CD4-positive, alpha-beta T cell treated with Interleukin-2 at 100 ng/mL for 4 hours (primary cell): ENCODE measurements around the gene ZNF189.
A peak's percentile ranks its signal among the peaks of the same experiment; 100 is the strongest.

ENCODE experiments used
- DNase-seq: peaks from one replicate; pipeline ENCODE4 v3.0.0-alpha.2; 2020; ENCODE audit warnings: low spot score

The ZNF189 gene

DNA sequence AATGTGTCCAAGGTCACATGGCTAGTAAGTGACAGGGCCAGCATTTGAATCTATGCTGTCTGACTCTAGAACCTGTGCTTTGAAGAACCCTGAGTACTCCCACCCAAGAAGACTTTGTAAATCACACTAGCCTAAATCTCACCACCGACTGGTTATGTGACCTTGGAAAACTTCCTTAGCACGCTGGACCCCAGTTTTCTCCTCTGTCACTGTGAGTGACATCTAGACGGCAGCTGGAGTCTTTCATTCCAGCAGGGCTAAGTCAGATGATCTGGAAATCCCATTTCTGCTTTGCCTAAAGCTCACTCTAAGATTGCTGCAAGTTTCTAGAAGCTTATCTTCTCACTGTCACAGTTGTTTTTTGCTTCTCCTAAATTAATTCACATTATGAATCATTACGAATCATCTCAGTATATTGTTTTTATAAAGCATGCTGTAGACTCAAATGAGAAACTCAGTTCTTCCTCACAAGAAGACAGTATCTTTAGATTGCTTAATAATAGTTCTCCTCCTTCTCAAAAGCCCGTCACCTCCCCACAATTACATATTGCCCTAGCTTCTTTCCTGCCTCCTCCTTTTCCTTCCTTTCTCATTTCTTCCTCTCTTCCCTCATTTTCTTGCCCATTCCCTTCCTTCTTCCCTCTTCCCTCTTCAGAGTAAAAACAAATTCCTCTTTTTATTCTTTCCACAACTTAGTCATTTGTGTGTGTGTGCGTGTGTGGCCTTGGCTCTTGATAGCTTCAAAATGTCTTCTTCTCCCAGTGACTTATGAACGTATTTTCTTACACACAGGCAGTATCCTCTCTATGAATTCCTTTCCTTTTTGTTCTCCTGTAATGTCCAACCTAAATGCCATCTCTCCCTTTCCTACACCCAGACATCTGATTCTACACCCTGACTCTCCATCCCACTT, 20.1 kb downstream of the ZNF189 start:
- no peak for DNase-seq

DNA sequence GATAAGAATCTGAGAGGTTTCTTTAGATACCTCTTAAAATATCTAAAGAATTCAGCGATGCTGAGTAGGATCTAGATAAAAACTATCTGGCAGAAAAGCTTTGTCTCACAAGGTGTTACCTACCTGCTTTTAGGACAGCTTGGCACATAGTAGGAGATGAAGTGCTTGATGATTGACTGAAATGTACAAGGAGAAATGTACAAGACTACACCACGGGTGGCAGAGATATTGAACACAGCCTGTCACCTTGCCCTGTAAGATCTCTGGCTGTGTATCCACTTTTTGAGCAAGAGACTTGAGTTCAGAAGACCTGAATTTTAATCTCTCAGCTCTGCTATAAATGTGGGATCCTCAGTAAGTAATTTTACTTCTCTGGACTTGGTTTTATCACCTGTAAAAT, 21.2 kb downstream of the ZNF189 start:
- DNase-seq, result no peak

DNA sequence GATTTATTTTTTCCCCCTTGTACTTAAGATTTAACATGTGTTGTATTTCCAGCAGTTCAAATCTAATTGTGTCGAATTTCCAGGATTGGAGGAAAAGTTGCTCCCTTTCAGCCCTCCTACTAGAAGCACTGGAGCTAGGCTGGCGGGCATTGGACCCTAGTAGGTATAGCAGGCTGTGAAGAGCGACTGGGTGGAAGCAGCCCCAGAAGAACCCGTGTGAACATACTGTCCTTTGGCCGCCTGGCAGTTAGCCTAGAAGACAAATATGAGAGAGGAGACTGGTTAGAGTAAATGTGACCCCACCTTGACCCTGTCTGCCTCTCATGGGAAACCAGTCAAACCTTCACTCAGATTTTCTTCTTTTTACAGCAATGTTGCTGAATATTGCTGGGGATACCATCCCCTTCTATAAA, 23.0 kb downstream of the ZNF189 start:
- DNase-seq, result no peak

DNA sequence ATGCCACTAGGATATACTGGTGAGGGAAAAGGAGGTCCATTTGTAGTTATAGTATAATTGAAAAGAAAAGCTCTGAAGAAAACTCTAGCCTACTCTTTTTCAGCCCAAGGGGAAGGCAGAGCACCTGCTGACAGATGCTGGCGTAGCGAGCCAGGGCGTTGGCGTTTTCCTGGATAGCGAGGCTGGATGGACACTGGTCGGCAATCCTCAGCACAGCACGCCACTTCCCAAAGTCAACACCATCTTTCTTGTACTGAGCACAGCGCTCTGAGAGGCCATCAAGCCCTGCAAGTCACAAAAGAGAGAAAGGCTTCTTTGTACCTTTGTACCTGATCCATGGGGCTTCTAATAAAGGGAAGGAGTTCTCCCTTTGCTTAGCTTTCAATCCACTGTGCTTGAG, 28.7 kb downstream of the ZNF189 start:
- DNase-seq, result no peak

DNA sequence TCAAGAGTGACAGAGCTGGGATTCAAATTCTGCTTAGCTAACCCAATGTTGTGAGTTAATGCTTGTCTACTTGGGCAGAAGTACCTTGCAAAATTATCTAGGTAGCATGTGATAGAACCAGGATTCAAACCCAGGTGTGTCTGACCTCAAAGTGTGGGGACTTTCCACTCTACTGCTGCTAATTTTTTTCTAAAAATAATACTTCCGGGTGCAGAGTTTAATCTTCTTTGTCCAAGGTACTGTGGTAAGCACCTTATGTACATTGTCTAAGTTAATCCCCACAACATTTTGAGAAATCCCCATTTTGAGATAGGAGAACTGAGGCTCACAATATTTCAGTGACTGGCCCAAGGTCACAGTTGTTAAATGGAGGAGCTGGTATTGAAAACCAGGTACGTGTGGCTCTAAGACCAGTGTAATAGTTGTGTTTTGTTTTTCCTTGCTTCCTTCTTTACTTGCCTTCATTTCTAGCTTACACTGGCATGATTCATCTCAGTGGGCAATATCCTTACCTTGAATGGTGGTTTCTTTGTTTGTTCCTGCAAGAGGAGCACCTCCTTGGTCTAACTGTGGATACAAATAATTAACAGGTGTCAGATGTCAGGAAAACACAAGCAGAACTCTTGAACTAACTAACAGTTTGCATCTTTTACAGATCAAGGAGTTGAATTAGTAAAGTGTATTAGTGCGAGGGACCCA, 29.5 kb downstream of the ZNF189 start:
- no peak for DNase-seq

DNA sequence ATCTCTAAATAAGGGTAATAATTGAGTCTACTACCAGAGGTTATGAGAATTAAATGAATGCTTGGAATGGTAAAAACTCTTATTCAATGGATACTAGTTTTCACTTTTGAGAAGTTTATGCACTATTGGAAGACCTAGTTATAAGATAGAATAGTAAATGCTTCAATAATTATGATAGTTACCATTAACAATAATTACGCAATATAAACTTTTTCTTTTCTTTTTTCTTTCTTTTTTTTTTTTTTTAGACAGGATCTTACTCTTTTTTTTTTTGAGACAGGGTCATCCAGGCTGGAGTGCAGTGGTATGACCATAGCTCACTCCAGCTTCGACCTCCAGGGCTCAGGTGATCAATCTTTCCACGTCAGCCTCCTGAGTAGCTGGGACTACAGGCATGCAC, 30.3 kb downstream of the ZNF189 start:
- DNase-seq, result no peak

DNA sequence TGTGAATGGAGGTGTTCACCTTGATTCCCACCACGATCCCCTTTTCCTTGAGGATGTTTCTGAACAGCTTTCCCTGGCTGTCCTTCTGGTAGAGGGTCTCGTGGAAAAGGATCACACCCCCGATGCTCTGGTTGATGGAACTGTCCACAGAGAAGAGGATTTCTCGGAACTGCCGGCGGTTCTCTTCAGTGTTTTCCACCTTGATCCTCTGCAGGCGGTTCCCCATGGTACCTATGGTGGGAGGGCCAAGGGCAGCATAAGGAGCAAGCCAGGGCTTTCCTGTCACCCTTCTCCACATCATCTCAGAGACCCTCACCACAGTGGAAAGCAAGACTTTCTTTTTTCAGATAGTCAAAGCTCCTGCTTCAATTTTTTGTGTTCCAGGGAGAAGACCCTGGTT, 31.1 kb downstream of the ZNF189 start:
- DNase-seq, result no peak

DNA sequence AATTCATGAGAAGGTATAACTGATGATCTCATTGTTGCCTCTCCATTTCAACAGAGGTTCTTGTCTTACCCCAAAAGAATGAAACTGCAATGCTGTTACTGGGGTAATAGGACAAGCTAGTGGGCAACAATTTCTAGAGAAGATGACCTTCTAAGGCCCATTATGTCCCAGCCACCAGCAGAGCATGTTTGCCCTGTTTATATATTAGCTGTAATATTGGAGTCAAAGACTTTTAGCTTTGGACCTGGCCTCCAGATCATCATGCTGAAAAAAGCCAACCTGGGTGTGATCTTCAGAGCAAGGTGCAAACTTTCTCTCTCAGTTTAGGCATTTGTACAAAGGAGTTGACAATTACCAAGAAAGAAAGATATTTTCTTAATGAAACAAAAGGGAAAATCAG, 33.5 kb downstream of the ZNF189 start:
- DNase-seq, result no peak

DNA sequence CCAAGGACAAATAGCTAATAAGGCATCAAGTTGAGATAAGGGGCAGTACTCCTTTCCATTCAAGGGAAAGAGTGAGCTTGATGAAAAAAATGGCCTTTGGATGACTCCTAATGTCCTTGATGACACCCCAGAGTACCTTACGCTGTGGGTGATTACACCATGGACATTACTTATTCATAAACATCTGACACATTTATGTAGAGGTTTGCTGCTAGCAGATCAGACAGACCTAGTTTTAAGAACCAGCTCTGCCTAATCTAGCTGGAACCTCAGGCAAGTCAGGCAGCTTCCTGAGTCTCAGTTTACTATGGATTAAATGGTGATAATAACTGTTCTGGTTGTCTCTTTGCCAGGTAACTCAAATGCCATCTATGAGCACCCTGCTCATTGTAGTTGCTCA, 34.1 kb downstream of the ZNF189 start:
- DNase-seq, result no peak

DNA sequence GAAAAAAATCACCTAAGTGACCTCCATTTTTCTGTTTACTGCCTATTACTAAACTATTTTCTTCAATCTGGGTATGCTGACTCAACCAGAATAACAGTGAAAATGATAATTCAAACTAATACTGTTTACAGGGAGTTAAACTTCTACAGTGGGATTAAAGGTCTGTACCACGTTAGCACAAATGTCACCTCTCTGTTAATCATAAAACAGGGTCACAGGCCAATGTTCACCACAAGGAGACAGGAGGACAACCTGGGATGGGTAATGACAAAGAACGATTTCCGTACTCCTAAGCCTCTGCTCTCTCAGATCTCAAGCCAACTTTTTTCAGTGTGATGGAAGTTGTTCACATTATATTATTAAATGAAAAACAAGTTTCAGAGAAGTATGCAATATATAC, 34.6 kb downstream of the ZNF189 start:
- DNase-seq, result no peak

DNA sequence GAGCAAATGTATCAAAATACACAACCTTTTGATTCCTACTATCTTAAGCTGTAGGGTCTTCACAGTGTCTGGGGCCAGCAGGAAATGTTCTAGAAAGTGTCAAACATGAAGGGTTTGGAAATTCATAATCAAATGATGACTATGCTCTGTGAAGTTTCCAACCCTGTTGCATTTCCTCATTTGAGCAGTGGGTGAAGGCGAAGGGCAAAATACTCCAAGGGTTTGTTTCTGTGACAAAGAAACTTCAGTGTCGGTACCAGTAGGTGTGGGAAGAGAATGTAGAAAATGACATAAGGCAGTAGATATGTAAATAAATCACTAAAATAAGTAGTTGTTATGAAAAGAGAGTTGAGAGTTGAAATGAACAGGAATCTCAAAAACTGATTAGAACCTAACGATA, 36.3 kb downstream of the ZNF189 start:
- no peak for DNase-seq

DNA sequence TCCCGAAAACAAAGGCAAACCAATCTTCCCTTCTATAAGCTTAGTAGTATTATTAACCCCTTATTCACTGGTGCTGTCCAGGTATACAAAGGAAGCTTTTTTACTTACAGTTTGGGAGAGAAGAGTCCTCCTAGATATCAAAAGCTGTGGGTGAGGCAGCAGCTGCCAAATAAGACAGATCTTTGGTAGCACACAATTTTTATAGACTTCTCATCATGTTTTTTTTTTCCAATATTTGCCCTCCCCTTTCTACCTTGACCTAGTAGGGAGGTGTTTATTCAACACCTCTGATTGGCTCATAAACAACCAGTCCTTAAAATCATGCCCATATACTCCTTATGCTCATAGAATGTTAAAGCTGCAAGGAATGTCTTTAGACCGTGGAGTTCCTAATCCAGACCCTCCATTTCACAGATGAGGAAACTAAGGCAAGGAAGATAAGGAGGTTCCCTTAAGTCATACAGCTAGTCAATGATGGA, 37.0 kb downstream of the ZNF189 start, which contains the start of gene ALDOB:
ALDOB (minus strand) TSS at position 174 of the 479 bp plus-strand sequence. CDS start 4,887 bp downstream, outside the sequence.
- no peak for DNase-seq

DNA sequence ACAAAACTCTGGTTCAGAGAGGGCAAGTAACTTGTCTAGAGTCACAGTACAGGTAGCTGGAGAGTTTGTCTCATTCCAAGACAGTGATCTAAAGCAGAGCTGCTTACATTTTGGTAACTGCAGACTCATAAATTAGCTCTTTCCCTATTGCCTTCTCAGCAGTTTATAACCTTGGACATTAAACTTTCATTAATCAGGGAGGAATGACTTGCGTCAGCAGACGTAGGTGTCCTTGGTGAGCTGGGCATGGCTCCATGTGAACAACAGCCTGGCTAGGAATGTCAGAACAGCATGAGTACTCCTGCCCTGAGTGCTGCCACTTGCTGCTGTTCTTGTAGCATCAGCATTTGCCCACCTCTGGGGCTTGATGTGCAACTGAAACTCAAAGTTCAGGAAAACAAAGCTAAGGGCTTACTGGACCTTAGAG, 39.2 kb downstream of the ZNF189 start:
- DNase-seq, result no peak

DNA sequence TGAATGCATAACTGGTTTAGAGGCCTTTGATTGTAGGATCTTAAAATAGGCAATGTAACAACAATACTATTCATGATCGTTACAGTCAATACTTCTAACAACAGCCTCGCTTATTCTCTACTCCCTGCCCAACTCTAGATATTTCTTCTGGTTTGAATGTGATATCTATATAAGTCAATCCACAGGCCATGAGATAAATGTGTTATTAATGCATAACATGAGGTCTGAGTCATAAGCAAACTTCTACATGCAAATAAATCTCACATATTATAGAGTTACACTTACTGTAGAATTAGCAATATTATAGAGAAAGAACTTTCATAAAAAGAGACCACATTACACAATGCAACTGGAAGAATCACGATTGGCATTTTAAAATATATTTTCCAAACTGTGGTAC, 39.9 kb downstream of the ZNF189 start:
- DNase-seq, result no peak

DNA sequence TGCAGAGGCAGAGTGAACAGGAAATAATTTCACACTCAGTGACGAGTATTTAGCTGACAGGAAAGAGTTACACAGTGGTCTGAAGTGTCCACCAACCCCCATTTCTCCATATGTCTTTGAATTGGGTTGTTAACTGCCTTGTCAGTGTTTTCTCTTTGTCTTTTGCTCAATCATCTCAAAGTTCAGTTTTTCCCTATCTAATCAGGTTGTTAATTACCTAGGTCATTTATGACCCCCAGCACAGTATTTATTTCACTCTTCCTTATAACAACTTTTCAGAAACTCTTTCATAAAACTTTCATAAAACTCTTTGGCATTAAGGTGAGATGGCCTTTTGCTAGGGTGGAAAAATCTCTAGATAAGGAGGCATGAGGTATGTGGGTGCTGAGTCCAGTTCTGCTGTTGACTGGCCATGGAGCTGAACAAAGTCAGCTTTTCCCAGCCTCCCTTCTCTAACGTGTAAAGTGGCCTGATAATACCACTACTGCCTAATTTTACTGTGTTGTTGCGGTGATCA, 42.1 kb downstream of the ZNF189 start:
- no peak for DNase-seq

DNA sequence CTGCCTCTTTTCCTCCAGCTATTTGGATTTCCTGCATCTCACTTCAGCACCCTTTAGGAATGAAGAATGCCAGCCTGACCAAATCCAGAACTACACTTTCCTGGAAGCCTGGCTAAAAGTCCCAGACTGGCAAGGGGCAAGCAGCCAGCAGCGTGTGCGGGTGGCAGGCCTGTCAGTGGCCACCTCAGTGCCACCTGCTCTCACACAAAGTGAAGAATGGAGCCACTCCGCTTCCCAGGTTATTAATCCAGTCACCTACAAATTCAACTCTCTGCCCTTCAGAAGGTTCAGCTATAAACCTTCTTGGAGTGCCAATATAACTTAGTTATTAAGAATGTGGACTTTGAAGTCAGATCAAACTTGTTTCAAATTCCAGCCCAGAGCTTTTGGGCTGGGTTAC, 43.7 kb downstream of the ZNF189 start:
- DNase-seq, result no peak

DNA sequence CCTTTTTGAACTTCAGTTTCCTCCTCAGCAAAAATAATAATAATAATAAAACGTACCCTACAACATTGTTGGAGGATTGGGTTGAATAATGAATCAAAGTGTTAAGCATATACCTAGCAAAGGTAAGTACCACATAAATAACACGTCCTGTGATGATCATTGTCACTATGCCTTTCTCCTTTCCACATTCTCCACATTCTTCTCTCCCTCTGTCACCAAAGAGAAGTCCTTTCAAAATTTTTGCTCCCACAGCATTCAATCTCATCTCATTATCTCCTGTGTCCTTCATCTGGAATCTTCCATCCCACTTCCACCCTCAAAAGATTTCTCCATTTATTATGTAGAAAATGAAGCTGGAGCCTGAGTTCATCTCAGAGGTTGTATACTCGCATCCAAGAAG, 44.1 kb downstream of the ZNF189 start:
- no peak for DNase-seq

DNA sequence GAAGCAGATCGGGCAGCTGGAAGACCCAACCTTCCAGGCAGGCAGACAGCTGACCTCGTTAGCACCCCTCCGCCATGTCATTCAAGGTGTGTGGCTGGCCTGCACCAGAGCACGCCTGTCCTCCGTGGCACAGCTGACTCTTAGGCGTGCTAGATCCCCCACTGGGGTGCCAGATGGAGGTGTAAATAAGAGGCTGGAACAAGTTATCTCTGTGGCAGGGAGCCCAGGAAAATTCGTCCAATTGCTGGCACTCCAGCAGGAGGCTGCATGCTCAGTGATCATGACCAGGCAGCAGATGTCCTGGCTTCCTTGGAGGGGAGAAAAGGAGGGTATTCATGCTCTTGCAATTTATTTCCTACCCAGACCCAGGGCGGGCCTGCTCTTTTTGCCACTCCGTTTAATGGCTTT, 44.7 kb downstream of the ZNF189 start:
- DNase-seq, result no peak

DNA sequence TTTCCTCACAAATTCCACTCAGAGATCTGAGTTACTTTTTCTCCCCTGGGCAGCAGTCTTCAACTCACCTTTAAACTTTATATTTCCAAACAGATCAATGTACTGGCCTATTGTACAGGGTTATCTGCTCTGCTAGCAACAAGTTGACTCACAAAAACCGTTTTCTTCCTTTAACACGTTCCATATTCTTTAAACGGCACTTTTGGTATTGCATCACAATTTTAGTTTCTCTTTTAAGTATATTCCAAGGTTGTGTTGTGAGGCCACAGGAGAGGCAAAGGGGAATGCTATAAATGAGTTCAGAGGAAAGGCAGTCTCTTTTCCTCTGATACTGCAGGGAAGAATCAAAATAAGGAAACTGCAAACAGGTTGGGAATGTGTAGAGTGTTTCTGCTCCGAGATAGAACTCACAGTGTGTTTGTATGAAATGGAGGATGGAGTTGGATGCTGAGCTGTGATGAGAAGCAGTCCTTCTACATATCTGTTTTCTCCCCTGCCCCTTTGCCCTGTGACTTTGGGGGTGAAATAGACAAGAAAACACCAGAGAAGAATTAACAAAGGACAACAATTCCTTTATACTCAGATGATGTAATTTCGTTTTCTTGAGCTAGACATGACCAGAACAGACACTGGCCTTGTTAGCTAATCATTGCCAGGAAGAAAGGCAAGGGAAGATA, 46.8 kb downstream of the ZNF189 start:
- no peak for DNase-seq

DNA sequence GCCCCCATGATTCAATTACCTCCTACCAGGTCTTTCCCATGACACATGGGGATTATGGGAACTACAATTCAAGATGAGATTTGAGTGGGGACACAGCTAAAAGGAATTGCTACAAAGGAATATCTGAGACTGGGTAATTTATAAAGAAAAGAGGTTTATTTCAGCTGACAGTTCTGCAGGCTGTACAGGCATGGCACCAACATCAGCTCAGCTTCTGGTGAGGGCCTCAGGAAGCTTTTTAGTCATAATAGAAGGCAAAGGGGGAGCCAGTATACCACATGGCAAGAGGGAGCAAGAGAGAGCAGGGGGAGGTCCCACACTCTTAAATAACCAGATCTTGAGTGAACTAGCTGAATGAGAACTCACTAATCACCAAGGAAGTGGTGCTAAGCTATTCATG, 48.1 kb downstream of the ZNF189 start:
- DNase-seq, result no peak

DNA sequence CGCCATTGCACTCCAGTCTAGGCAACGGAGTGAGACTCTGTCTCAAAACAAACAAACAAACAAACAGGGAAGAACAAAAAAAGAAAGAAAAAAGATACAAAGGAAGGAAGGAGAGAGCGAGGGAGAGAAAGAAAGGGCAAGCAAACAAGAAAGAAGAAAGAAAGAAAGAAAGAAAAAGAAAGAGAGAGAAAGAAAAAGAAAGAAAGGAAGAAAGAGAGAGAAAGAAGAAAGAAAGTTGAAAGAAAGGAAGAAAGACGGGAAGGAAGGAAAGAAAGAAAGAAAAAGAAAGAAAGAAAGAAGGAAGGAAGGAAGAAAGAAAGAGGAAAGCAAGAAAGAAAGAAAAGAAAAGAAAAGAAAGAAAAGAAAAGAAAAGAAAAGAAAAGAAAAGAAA, 50.0 kb downstream of the ZNF189 start:
- DNase-seq, result no peak

DNA sequence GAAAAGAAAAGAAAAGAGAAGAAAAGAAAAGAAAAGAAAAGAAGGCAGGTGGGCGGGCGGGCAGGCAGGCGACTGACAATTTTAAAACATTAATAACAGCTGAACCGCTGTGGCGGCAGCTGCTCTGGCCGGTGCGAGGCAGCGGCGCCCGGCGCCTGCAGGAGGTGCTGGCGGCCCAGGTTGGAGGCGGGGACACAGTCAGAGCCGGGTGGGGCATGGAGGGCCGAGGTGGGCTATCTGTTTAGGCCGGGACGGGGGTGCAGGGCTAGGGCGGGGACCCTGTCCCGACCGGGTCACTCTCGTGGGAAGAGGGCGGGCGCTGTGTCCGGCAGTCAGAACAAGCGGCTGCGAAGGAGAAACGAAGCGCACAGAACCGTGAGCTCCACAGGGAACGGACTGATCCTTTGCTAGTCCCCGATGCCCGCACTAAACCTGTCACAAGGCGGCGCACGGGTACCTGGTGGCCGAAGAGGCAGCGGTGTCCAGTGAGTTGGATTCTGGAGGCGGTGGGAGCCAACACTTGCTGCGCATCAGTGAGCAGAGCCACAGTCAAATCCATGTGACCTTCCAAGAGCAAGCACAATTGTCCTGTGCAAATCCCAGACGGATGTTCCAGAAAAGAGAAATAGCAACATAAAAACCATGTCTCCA, 50.5 kb downstream of the ZNF189 start:
- peak; percentile 27 for DNase-seq
